GM12892 (cell line): Measurements from ENCODE around the gene RNF10.

Experiments used
- POLR2A ChIP-seq: IDR thresholded peaks from 2 replicates; pipeline ENCODE4 v1.6.1; 2011; ENCODE audit warnings: low read depth, low read length, control low read depth
- POLR2AphosphoS5 ChIP-seq: IDR thresholded peaks from 2 replicates; pipeline ENCODE4 v1.6.1; 2011; ENCODE audit warnings: low read depth, low read length, control low read depth

GRCh38 chr12:120488057-120488640 lies 46.0 kb upstream of the RNF10 start:
- no peak for TF ChIP-seq POLR2AphosphoS5
- TF ChIP-seq POLR2A = no peak
